ENCODE measurements around the gene LTBR.

DNA sequence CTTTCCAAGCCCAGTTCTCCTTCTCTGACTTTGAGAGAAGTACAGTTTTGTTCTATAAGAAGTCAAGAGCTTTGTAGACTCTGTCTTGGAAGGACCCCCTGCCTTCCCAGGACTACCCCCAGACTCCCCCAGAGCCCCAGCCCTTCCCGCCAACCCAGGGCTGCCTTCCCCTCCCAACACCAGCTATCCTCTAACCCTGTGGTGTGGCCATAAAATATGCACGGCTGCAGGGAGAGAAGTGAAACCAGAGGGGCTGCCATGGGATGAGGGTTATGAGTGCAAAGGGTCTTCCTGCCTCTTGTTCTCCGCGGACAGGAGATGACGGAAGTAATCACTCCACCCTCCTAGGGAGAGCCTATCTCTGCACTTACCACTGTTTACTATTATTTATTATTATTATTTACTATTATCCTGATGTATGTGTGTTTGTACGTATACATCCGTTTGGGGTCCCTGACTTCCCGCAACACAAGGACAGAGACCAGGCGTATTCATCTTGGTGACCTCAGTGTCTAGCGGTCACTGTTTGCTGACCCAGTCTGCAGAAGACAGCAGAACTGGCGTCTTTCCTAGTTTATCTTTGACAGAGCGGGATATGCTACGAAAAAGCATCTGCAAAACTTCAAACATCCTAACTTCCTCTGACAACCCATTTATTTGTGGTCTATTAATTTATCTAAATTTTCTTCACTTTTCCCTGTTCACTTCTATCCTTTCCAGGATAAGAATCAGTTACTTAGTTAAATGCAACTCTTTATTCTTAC lies 5.1 kb upstream of the LTBR start:
- TF ChIP-seq NBN (IDR thresholded peaks at IDR 0.05) (no peak), NFXL1 (IDR thresholded peaks at IDR 0.05; ENCODE audit: borderline replicate concordance) (no peak), MEF2A (IDR thresholded peaks at IDR 0.05; ENCODE audit: insufficient read depth, low read depth, low read length) (no peak), SIN3A (IDR thresholded peaks at IDR 0.05; ENCODE audit: low read depth, low read length) (no peak), ZNF274 (IDR thresholded peaks at IDR 0.05; ENCODE audit: insufficient read depth, insufficient read length) (no peak), EZH2 (IDR thresholded peaks at IDR 0.05; ENCODE audit: borderline replicate concordance, control insufficient read depth, low read depth, low read length) (no peak)
- TF ChIP-seq, protein P1, sequence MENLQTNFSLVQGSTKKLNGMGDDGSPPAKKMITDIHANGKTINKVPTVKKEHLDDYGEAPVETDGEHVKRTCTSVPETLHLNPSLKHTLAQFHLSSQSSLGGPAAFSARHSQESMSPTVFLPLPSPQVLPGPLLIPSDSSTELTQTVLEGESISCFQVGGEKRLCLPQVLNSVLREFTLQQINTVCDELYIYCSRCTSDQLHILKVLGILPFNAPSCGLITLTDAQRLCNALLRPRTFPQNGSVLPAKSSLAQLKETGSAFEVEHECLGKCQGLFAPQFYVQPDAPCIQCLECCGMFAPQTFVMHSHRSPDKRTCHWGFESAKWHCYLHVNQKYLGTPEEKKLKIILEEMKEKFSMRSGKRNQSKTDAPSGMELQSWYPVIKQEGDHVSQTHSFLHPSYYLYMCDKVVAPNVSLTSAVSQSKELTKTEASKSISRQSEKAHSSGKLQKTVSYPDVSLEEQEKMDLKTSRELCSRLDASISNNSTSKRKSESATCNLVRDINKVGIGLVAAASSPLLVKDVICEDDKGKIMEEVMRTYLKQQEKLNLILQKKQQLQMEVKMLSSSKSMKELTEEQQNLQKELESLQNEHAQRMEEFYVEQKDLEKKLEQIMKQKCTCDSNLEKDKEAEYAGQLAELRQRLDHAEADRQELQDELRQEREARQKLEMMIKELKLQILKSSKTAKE (IDR thresholded peaks at IDR 0.05; ENCODE audit: low read depth, poor library complexity, severe bottlenecking): no peak
- TF ChIP-seq, protein P2, sequence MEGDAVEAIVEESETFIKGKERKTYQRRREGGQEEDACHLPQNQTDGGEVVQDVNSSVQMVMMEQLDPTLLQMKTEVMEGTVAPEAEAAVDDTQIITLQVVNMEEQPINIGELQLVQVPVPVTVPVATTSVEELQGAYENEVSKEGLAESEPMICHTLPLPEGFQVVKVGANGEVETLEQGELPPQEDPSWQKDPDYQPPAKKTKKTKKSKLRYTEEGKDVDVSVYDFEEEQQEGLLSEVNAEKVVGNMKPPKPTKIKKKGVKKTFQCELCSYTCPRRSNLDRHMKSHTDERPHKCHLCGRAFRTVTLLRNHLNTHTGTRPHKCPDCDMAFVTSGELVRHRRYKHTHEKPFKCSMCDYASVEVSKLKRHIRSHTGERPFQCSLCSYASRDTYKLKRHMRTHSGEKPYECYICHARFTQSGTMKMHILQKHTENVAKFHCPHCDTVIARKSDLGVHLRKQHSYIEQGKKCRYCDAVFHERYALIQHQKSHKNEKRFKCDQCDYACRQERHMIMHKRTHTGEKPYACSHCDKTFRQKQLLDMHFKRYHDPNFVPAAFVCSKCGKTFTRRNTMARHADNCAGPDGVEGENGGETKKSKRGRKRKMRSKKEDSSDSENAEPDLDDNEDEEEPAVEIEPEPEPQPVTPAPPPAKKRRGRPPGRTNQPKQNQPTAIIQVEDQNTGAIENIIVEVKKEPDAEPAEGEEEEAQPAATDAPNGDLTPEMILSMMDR (IDR thresholded peaks at IDR 0.05 in 2 of 3, conservative IDR thresholded peaks at IDR 0.05 in 1 of 3; ENCODE audit: control insufficient read depth in 2 of 3, extremely low read depth in 1 of 3, insufficient read depth in 1 of 3, low read depth in 3 of 3, low read length in 3 of 3): no peak

Data from GM12878 (cell line).